ENCODE measurements around the gene CERS1. TPM values are rescaled to one million over a fixed set of nuclear protein-coding genes. Genes with fewer than 3 reads are reported as not detected.
A peak's percentile ranks its signal among the peaks of the same experiment; 100 is the strongest.

CERS1 gene
- total and polyA plus RNA-seq, 10 of the 15 experiments (the other 5 are each of a cell fraction or from before 2014, with no cell fraction given) = 0.19 TPM; not detected in 9

DNA sequence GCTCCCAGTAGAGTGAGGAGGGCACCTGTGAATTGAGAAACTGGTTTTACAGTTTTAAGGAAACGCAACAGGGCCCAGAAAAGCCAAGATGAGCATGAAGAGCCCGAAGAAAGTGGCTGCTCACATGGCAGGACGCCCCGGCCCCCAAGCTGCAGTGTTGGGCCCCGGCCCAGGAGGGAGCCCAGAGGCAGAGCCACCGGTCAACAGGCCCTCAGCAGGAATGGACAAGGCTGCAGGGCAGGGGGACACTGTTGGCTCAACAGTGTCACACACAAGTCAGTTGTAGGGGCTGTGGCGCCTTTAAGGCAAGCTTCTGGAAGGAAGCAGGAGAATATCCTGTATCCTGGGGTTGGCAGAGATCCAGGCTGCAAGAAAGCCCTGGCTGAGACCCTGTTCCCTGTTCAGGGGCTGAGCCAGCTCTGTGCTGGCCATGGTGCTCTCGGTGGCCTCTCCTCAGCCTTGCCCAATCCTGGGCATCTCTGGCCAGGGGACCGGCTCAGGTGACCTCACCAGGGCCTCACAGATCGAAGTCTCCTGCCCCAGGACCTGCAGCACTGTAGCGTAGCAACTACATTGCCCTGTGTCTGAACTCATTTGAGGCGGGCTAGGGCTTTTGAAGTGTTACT, 36.2 kb downstream of the CERS1 start (continued):
- TF ChIP-seq, protein P1, sequence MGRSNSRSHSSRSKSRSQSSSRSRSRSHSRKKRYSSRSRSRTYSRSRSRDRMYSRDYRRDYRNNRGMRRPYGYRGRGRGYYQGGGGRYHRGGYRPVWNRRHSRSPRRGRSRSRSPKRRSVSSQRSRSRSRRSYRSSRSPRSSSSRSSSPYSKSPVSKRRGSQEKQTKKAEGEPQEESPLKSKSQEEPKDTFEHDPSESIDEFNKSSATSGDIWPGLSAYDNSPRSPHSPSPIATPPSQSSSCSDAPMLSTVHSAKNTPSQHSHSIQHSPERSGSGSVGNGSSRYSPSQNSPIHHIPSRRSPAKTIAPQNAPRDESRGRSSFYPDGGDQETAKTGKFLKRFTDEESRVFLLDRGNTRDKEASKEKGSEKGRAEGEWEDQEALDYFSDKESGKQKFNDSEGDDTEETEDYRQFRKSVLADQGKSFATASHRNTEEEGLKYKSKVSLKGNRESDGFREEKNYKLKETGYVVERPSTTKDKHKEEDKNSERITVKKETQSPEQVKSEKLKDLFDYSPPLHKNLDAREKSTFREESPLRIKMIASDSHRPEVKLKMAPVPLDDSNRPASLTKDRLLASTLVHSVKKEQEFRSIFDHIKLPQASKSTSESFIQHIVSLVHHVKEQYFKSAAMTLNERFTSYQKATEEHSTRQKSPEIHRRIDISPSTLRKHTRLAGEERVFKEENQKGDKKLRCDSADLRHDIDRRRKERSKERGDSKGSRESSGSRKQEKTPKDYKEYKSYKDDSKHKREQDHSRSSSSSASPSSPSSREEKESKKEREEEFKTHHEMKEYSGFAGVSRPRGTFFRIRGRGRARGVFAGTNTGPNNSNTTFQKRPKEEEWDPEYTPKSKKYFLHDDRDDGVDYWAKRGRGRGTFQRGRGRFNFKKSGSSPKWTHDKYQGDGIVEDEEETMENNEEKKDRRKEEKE (IDR thresholded peaks at IDR 0.05) = no peak

DNA sequence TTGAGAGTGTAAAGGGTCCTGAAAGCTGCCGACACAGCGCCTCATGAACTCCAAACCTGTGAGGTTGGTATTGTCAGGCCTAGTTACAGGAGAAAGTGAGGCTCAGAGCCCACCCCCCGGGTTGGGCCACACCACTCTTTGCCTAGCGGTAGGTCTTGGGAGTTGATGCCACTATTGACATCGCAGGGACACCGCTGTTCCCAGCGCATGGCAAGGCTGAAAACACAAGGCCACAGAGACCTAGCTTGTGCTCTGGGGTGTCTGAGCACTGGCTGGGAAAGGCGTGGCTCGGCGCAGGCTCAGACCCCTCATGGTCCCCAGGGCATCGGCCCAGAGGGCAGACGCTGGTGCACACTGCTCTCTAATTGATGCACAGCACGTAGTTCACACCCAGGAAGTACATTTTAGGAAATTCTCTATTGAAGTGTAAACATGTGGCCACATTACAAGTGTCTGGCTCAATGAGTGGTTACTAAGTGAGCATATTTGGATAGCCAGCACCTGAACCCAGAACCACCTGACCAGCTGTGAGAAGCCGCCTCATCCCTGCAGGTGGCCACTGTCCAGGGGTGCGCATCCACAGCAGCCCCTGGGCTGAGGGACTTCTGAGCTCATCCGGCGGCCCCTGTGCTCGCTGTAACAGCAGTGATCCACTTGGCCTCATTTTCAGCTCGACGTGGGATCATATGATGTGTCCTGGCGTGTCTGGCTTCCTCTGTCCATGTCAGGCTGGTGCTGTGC, 36.9 kb downstream of the CERS1 start:
- in situ Hi-C loops (cut with MboI) (loop anchor here (25.0 kb wide), 1 partner anchor 397 kb away; no protein-coding TSS in a partner anchor), intact Hi-C loops (cut with micrococcal nuclease; ENCODE audit: unreplicated experiment) (no loop called here)
- POLR2A ChIA-PET = interaction anchor here (0.6 kb wide), 2 partner anchors 32 to 120 kb away, joined by 3 to 8 read pairs; no protein-coding TSS in a partner anchor
- FAIRE-seq (no peak), ATAC-seq (no peak), DNase-seq (ENCODE audit: low read depth, low spot score) (no peak)
- Histone ChIP-seq H3K9me3 (replicated peaks; ENCODE audit: control insufficient read depth, insufficient read depth, low read length) (no peaks in the 10 kb centered on the region), H3K4me3 (no peak overlapping the region), H3K9ac (ENCODE audit: control insufficient read depth, insufficient read depth, low read length) (no peak overlapping the region), H3K4me2 (ENCODE audit: control insufficient read depth, insufficient read depth) (no peak overlapping the region), H3K27ac (ENCODE audit: control insufficient read depth, insufficient read depth) (no peak overlapping the region), H3K36me3 (ENCODE audit: control insufficient read depth in 2 of 2, insufficient read depth in 2 of 2, low read length in 1 of 2) (peaks cover 25 to 88% of the 10 kb centered on the region in 2 experiments), H2AFZ (ENCODE audit: control insufficient read depth, low read depth, low read length) (no peak overlapping the region), H3K27me3 (replicated peaks in 1 of 2; ENCODE audit: control insufficient read depth in 2 of 2, insufficient read depth in 2 of 2, low read length in 1 of 2) (no peaks in the 10 kb centered on the region), H3K79me2 (ENCODE audit: control insufficient read depth, insufficient read depth, low read length) (no peaks in the 10 kb centered on the region), H3K4me1 (ENCODE audit: control insufficient read depth, insufficient read depth, low read length) (peaks cover 17% of the 10 kb centered on the region), H4K20me1 (ENCODE audit: control insufficient read depth, insufficient read depth) (peaks cover 6% of the 10 kb centered on the region; the same call in 1 of the 2 replicates)
- BruUV-seq (replicated peaks) = no TSS peak
- TF ChIP-seq POLR2A (IDR thresholded peaks at IDR 0.05; ENCODE audit: low read depth, low read length) (peak; percentile 52), SMARCA5 (IDR thresholded peaks at IDR 0.05) (no peak), SMC3 (IDR thresholded peaks at IDR 0.05; ENCODE audit: borderline replicate concordance, low read length) (no peak), ZNF622 (IDR thresholded peaks at IDR 0.05) (no peak), TCF3 (IDR thresholded peaks at IDR 0.05; ENCODE audit: borderline replicate concordance, insufficient read depth, low read depth, low read length) (no peak), HDAC2 (IDR thresholded peaks at IDR 0.05) (no peak), NR2F1 (conservative IDR thresholded peaks at IDR 0.05) (no peak)
- TF ChIP-seq, protein P2, sequence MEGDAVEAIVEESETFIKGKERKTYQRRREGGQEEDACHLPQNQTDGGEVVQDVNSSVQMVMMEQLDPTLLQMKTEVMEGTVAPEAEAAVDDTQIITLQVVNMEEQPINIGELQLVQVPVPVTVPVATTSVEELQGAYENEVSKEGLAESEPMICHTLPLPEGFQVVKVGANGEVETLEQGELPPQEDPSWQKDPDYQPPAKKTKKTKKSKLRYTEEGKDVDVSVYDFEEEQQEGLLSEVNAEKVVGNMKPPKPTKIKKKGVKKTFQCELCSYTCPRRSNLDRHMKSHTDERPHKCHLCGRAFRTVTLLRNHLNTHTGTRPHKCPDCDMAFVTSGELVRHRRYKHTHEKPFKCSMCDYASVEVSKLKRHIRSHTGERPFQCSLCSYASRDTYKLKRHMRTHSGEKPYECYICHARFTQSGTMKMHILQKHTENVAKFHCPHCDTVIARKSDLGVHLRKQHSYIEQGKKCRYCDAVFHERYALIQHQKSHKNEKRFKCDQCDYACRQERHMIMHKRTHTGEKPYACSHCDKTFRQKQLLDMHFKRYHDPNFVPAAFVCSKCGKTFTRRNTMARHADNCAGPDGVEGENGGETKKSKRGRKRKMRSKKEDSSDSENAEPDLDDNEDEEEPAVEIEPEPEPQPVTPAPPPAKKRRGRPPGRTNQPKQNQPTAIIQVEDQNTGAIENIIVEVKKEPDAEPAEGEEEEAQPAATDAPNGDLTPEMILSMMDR (IDR thresholded peaks at IDR 0.05 in 2 of 3, conservative IDR thresholded peaks at IDR 0.05 in 1 of 3; ENCODE audit: control insufficient read depth in 2 of 3, extremely low read depth in 1 of 3, insufficient read depth in 1 of 3, low read depth in 3 of 3, low read length in 3 of 3) = no peak
- 86% methylated on average over 21 of the region's 21 CpGs for WGBS (ENCODE audit: insufficient coverage, insufficient replicate concordance, low lambda C conversion rate, missing lambda C conversion rate)
- SMC1A ChIA-PET (ENCODE audit: uncharacterized antibody, unreplicated experiment) = interaction anchor here (0.5 kb wide), 1 partner anchor 243 kb away, joined by 3 read pairs; no protein-coding TSS in a partner anchor
- RAD21 ChIA-PET (ENCODE audit: unreplicated experiment) = no interaction called here
- CTCF ChIA-PET = interaction anchor here (0.9 to 2.7 kb wide), 2 partner anchors 8 to 12 kb away, joined by 3 to 7 read pairs; no protein-coding TSS in a partner anchor
